Measurements from ENCODE around the gene SLC2A9.
"Not testable (repeated sequence)": the region's sequence is repeated elsewhere in the genome, so short reads cannot be mapped to it uniquely, and the experiment has no call there.

SLC2A9 gene

GRCh38 chr4:9929111-9929510, 92.2 kb downstream of the SLC2A9 start:
- DNase-seq (ENCODE audit: low read depth in 3 of 3, low spot score in 1 of 3) = no peak

DNA sequence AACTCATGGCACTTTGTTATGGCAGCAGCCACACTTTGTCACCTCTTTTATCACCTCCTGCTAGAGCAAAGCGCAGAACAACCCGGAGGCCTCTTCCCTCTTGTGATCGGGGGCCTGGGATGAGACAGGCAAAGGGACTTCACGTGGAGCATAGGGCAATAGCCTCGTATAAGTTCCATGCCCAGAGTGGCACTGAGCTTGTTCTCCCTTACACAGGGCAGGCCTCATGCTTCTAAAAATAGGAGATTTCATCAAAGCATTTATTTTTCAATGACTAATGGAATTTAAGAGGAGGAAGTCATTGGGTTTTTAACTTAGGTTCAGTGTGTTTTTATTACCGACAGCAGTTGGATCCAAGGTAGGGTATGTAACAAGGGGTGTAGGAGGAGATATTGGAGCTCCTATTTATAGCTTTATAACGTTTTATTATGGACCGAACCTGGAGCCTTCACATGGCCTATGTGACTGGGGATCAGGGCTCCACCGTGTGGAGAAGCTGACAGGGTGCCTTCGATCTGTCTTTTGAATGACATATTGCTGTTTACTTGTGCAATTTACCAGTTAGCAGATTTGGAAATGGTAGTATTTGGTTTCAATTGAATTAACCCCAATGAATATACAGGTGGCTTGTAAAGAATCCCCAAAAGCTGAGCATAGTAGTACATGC, 93.8 kb downstream of the SLC2A9 start:
- DNase-seq (ENCODE audit: low read depth in 3 of 3, low spot score in 1 of 3) = no peak

GRCh38 chr4:9926586-9926985, 94.7 kb downstream of the SLC2A9 start:
- DNase-seq (ENCODE audit: low read depth in 3 of 3, low spot score in 1 of 3) = no peak

DNA sequence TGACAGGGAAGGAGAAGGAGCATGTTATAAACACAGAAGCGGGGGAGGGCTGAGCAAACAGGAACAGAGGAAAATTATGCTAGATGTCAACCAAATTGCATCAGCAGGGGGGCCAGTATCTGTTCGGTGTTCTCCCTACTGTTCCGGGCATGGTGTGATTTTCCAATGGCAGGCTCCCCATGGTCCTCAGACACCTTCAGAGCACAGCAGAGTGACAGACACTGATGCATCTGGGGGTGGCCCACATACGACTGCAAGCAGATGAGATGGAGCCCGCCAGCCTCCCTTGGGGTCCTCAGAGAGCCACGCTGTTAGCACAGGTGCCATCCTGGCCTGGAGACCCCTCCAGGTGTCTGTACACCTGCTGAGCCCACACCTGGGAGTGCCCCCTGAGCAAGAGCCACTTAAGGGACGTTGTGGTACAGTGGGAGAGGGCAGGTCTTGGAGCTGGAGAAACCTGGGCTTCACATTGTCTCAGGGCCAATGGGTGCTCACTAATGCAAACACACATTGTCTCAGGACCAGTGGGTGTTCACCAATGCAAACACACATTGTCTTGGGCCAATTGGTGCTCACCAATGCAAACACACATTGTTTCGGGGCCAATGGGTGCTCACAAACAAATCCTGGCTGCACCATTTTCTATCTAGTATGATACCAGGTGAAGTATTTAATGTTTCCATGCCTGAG, 95.4 kb downstream of the SLC2A9 start:
- DNase-seq (ENCODE audit: low read depth in 3 of 3, low spot score in 1 of 3) = no peak

GRCh38 chr4:9924750-9925149, 96.5 kb downstream of the SLC2A9 start:
- DNase-seq (ENCODE audit: low read depth in 3 of 3, low spot score in 1 of 3) = no peak

DNA sequence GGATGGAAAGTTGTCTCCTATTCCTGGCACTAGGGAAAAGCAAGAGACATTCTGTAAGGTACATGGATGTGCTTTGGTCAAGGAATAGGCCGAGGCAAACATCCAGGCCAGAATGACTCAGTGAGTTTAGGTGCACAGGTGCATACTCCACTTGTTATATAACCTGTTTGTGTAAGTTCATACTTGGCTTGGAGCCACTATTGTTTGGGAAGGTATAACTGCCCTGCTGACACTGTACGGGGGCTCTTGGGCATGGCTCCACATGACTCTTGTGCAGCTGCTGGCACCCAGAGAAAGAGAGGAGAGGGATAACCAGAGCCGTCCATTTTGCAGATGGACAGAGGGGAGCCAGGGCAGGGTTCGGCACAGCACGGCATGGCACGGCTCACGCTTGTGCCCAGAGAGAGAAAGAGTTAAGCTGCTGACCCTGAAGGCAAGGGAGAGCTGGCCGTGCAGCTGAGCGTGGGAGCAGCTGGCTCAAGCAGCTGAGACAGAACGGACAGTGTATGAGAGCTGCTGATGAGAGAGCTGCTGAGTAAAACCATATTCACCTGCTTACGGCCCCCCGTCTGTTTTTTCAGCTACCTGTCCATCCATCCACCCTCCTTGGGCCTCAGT, 98.0 kb downstream of the SLC2A9 start:
- no peak for DNase-seq (ENCODE audit: low read depth in 3 of 3, low spot score in 1 of 3)

DNA sequence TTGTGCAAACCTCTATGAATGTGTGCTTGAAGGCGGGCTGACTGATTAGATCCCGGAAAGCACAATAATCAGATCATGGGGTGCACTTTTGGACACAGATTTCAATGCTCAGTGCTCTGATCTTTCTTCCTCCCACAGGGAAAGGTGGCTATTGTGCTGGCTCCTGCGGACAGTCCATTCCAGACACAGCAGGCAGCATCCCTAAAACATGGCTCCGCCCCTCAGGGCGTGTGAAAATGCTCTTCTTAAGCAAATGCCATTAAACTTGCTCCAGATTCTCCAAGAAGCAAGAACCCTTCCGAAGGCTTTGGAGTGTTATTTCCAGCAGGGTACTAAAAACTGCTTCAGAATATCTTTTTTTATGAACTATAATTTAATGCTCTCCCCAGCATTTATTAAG, 100.0 kb downstream of the SLC2A9 start:
- no peak for DNase-seq (ENCODE audit: low read depth in 3 of 3, low spot score in 1 of 3)

GRCh38 chr4:9920029-9920428, 101.3 kb downstream of the SLC2A9 start:
- no peak for DNase-seq (ENCODE audit: low read depth in 3 of 3, low spot score in 1 of 3)

DNA sequence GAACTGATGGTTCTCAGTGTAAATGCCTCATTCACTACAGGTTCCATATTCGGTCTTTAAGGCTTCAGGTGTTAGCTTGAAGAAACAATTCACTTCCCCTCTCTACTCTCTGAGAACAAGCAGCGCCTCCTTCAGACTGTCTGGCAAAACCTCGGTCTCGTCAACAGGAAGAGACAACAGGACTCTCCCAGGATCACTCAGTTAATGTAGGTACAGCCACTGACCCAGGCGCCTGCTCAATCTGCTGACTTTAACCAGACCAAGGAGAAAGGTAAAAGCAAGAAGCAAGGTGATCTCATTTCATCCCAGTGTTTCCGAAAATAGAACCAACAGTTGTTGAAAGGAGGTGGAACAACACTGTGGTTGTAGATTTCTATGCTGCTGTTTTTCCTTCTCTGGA, 102.2 kb downstream of the SLC2A9 start:
- DNase-seq (ENCODE audit: low read depth in 3 of 3, low spot score in 1 of 3) = no peak

DNA sequence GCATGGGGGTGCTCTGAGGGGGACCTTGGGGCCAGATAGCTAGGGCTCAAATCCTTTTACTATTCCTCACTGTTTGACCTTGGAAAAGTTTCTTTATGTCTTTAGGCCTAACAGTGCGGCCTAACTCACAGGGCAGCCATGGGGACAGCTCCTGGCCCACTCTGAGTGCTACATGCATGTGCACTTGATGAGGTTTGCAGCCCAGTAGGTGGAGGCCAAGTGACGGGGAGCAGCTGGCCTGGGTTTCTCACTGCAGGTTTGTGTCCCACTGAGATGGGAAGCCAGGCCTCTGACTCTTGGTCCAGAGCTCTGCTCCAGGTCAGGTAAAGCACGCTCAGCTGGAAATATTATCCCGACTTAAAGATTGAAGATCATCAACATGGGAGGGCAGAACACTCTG, 102.8 kb downstream of the SLC2A9 start:
- no peak for DNase-seq (ENCODE audit: low read depth in 3 of 3, low spot score in 1 of 3)

- no peak for DNase-seq (ENCODE audit: low read depth in 3 of 3, low spot score in 1 of 3)
Measured at GRCh38 chr4:9916937-9917336, 104.4 kb downstream of the SLC2A9 start.

DNA sequence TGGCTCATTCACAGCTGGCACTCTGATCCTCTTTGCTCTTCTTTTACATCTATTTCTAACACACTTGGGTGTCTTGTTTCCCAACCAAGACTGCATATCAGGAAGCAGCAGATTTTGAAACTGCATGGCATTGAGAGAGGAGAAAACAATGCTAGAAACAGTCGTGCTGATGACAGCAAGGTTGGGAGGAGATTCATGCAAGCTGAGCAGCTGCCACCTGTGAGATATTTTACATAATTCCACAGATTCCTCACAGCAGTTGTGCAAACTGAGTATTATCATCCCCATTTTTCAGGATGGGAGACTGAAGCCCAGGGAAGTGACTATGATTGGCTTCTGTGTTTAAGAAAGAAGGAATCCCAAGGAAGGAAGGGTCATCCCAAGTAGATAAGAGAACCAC, 105.0 kb downstream of the SLC2A9 start:
- no peak for DNase-seq (ENCODE audit: low read depth in 3 of 3, low spot score in 1 of 3)

DNA sequence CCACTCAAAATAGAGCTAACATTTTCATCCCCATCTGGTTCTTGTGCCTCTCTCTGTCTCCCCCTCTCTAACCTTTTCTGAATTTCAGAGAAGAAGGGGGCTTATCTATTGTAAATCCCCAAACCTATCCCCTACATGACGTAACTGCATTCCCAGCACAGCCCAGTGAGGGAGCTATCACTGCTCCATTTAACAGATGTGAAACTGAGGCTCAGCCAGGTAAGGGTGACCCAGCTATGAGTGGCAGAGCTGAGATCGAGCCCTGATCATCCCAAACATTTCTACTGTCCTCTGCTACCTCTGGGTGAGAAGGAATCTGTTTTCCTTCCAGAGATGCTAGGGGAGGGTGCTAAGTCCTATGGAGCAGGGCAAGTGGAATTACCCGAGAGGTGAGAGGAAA, 107.5 kb downstream of the SLC2A9 start:
- DNase-seq (ENCODE audit: low read depth in 3 of 3, low spot score in 1 of 3) = no peak

- DNase-seq (ENCODE audit: low read depth in 3 of 3, low spot score in 1 of 3) = no peak
Measured at GRCh38 chr4:9906996-9907395, 114.3 kb downstream of the SLC2A9 start.

GRCh38 chr4:9904976-9905587, 116.2 kb downstream of the SLC2A9 start:
- DNase-seq (ENCODE audit: low read depth in 3 of 3, low spot score in 1 of 3) = no peak

- no peak for DNase-seq (ENCODE audit: low read depth in 3 of 3, low spot score in 1 of 3)
Measured at GRCh38 chr4:9903317-9903716, 118.0 kb downstream of the SLC2A9 start.

DNA sequence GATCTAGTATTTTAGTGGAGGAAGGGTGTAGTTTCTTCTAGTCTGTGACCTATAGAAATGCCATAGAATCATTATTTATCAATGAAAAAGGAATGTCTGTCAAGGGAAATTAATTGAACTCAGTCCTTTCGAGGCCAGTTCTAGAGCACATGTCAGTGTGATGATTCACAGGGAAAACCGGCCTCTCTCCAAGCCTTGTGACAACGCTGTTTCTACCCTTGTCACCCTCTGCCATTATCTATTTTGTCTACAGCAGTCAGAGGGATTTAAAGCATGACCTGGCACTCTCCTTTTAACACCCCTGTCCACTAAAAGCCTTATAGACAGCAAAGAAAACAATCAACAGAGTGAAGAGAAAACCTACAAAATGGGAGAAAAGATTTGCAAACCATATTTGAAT, 120.0 kb downstream of the SLC2A9 start:
- DNase-seq (ENCODE audit: low read depth in 3 of 3, low spot score in 1 of 3) = no peak

DNA sequence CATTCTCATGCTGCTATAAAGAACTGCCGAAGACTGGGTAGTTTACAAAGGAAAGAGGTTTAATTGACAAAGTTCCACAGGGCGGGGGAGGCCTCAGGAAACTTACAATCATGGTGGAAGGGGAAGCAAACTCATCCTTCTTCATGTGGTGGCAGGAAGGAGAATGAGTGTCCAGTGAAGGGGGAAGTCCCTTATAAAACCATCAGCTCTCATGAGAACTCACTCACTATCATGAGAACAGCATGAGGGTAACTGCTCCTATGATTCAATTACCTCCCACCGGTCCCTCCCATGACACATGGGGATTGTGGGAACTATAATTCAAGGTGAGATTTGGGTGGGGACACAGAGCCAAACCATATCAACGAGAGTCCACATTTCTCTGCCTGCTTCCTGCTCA, 120.7 kb downstream of the SLC2A9 start:
- not testable (repeated sequence) for DNase-seq (ENCODE audit: low read depth in 3 of 3, low spot score in 1 of 3)

DNA sequence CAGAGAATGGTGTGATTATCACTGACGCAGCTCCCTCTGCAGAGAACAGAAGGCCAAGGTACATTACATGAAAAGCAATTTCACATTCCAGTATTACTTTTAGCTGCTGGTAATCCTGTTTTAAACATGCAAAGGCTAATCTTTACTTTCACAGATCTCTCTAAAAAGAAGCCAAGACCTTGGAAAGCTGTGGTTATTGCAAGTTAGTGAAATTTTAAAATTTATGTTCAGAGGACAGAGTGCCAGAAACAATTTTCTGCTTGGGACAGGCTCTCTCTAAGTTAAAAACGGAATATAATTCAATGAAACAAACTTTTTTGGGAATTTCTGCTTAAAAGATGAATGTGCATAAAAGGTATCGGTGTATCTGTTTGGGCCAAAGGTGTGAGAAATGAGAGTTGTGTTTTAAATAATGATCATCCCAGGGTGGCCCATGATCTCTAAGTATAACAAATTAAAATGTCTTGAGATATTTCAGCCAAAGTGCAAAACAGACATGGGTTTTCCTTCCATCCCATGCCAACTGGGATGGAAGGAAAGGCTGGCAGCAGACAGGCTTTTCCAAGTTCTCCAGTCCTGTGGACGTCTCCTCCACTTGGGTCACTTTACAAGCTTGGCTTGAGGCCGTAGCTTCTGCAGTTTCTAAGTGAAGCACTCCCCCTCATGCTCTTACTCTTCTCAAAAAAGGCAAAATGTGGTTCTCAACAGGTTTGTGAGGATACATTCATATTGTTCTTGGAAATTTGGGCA, 121.8 kb downstream of the SLC2A9 start:
- no peak for DNase-seq (ENCODE audit: low read depth in 3 of 3, low spot score in 1 of 3)

DNA sequence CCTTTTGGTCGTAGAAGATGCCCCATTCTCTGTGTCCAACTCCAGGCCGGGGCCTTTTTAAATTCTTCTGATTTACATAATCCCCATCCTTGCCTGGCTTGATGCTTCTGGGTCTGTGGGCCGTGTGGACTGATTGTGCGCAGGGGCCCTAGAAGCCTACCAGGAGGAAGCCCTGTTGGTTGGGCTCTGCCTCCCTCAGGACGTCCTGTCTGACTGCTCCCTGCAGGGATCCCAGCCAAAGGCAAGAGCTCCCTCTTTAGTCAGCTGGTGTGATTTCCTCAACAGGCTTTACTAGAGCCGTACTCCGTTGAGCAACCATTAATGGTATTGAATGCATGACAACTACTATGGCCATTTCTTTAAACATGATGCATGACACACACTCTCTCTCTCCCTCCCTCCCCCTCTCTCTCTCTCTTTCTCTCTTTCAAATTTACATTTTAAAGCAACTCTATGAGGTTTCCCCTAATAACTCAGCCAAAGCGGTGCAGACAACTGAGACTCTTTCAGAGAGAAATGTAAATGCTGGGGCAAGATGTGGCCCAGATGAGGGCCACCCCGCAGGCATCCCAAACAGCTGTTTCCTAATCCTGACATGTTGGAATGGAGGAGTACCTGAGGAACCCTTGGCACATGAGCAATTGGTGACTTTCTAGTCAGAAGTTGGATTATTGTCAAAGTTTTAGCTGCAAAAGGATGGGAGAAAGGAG, 122.5 kb downstream of the SLC2A9 start:
- DNase-seq (ENCODE audit: low read depth in 3 of 3, low spot score in 1 of 3) = no peak

GRCh38 chr4:9895333-9895705, 126.0 kb downstream of the SLC2A9 start:
- DNase-seq (ENCODE audit: low read depth in 3 of 3, low spot score in 1 of 3) = no peak

All from stimulated activated CD4-positive, alpha-beta T cell treated with anti-CD3 and anti-CD28 coated beads, TNF-alpha, amount 100 ng/mL, for 1 hour (primary cell).